HG03280 (cell line): Measurements from ENCODE around the gene DOCK4.
A peak's percentile ranks its signal among the peaks of the same experiment; 100 is the strongest.

ENCODE experiments used
- ATAC-seq: cut with Tn5 transposase; IDR thresholded peaks from one replicate; pipeline ENCODE4 v1.9.1; 2021; ENCODE audit warnings: mild to moderate bottlenecking, moderate library complexity; ENCODE audit not compliant: unreplicated experiment

Gene DOCK4

GRCh38 chr7:112215787-112216186, 9.6 kb upstream of the DOCK4 start:
- ATAC-seq = no peak

GRCh38 chr7:112214883-112215282, 8.7 kb upstream of the DOCK4 start:
- ATAC-seq = no peak

DNA sequence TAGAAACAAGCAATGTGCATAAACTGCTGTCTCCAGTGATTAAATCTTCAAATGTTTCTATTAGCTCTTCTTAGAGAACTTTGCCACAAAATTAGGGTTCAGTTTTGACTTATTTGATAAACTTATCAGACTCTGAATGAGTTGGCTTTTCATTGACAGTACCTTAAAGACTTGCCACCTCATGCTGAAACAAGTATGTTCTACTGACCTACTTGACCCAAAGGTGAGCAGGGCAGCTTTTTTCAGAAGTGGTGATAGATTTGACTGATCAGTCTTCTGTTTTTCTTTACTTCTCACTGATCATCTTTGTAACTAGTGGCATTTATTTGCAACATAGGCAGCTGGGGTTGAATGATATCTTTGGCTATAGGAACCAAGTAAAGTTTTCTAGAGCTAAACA, 8.1 kb upstream of the DOCK4 start:
- no peak for ATAC-seq

DNA sequence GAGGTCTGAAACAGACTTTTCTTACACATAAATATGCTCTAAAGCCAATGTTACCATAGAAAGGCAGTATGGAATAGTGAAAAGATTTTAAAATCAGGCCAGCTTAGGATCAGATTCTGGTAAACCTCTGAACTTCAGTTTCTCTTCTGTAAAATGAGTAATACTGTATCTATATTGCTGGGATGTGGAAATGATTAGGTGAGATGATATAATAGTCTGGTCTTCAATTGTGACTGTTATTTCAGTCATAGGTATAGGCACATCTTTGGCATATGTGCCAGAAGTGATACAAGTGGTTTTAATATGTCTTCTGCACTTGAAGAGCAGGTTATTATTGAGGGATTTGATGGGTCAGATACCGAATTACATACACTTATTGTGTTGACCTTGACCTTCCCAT, 7.5 kb upstream of the DOCK4 start:
- ATAC-seq = no peak

- ATAC-seq = no peak
These were observed 6.4 kb upstream of the DOCK4 start for GRCh38 chr7:112212571-112212970.

DNA sequence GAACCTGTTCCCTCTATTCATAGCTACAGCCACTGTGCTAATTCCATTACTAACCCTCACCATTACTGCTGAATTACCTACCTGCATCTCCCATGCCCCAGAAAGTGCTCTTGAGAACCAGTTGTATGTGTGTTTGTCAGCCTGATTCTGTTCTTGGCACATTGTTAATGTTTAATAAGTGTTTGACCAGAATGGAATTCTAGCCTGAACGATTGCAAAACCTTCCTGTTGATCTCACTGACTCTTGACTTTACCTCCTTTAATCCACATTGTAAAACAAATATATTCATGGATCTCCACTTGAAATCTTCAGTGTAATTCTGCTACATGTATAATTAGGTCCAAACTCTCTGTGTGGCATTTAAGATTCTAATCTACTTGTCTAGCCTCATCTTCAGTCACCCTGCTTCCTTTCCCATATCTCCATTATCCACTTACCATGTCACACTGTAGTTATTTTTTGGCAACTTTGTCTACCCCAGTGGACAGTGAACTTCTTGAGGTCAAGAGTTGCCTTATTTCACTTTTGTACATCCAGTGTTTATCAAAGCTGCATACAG, 5.2 kb upstream of the DOCK4 start:
- ATAC-seq = no peak

DNA sequence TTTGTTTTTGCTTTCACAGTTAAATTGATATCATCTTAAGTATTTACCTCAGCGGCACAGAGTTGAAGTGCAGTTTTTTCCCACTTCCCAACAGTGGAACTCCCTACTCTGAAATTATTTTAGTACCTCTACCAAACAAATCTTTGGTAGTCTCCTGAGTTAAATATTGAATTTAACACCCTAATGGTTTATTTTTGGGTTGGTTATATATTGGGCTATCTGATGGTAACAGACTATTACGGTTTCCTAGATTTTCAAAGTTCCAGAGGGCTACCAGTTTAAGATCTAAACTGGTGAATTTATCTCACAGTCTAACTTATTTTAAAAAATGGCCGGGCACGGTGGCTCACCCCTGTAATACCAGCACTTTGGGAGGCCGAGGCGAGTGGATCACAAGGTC, 1.6 kb upstream of the DOCK4 start:
- ATAC-seq = no peak

- no peak for ATAC-seq
These were observed 893 bp upstream of the DOCK4 start for GRCh38 chr7:112206991-112207592.

DNA sequence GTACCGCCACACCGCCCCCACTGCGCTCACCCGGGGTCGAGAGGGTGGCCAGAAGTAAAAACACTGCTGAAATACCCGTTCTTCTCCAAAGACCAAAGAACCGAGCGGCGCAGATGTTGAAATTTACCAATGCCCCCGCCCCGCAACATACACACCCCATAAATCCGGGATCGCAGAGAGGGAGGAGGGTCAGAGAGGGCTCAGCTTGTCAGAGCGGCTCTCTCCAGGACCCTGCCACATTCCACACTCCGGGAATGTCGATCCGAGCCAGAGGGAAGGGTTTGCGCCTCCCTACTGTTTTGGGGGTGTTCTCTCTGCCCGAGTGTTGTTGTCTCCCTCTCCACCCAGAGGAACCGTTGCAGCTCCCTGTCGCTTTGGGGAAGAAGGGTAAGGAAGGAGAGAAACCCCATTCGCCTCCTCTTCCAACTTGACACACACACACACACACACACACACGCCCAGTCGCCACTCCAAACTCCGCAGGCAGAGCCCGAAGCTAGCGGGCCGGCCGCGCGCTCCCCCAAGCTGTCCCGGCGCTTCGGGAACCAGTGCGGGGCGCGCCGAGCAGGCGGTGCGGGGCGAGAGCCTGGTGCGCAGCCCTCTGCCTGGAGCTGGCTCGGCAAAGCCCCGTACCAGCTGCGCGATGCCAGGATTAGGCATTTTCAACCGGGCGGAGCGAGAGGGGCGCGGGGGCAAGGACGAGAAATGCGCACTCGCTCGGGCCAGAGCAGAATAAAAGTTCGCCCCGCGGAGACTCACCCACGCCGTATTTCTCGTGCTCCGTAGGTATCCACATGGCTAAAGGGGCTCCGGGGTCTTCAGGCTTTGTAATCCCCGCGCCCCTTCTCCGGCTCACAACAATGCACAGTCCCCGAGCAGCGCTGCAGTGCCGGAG, 609 bp downstream of the DOCK4 start:
- ATAC-seq = peak; percentile 4

- no peak for ATAC-seq
These were observed 1.5 kb downstream of the DOCK4 start for GRCh38 chr7:112204499-112205342.

DNA sequence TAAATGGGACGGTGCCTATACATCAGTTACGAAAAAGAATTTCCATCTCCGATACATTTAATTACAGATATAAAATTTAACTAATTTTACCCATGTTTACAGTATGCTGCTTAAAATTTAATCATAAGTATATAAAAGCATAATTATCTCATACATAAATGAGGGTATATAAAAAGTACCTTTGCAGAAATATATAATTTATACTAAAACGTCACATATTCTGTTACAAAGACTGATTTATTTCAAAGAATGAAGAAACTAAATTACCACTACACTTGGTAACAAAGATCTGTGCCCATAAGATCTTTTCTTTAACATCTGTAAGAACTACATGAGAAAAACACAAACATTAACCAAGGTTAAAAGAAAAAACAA, 2.8 kb downstream of the DOCK4 start:
- no peak for ATAC-seq

- ATAC-seq = no peak
These were observed 3.4 kb downstream of the DOCK4 start for GRCh38 chr7:112202816-112203215.

GRCh38 chr7:112201839-112202238, 4.4 kb downstream of the DOCK4 start:
- ATAC-seq = no peak

GRCh38 chr7:112201411-112201810, 4.8 kb downstream of the DOCK4 start:
- ATAC-seq = no peak

- ATAC-seq = no peak
These were observed 6.5 kb downstream of the DOCK4 start for GRCh38 chr7:112199672-112200071.

GRCh38 chr7:112199035-112199655, 7.1 kb downstream of the DOCK4 start:
- no peak for ATAC-seq

DNA sequence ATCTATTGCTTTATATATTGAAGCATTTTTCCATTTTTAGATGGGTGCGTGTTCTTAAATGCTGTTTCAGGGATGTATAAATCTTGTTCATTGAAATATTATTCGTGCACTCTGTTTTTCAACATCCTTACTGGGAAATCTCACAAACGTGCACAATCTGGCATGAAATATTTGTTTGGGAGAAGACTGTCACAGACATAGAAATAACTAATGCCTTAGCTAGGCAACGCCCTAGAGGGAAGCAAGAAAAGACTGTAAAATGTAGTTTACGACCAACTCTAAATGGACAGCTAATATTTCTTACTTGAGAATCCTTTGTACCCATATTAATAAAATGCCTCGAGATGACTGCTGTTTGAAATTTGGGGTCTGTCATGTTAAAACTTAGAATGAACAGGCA, 8.9 kb downstream of the DOCK4 start:
- ATAC-seq = no peak

DNA sequence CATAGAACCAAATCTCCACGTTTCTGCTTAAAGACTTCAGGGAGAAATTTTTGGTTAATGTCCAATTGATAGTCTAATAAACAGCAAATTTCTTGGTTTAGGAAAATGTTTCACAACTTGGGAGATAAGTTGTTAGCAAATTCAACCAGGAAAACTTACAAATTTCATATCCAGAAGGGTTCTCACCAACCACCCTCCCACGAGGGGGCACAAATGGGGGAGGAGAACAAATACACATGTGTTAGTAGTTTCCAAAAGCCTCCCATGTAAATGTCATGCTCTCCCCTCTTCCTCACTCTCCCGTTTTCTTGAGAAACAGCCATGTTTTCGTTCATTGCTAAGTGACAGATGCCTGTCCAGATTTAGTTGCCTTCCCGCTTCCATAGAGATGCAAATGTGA, 10.5 kb downstream of the DOCK4 start:
- no peak for ATAC-seq

DNA sequence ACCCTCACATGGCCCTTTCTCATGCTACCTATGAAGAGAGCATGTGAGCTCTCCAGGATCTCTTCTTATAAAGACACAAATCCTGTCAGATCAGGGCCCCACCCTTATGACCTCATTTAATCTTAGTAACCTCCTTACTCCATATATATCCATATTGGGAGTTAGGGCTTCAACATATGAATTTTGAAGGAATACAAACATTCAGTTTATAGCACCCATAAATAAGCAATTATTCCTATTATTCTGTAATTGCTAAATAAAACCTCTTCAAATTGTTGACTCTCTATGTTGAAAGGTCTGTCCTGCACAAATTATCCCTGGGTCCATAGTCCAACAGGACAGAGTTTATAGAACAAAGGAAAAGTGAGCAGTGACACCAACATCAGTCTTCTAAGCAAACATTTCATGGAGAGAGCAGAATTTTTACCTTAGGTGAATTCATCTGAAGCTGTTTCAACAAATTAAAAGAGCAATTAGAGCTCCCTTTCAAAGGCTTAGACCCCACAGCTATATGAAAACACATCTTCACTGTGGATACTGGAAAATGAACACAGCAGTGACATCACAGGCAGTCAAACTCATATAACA, 12.2 kb downstream of the DOCK4 start:
- no peak for ATAC-seq
